Measurements from ENCODE around the gene FLNA. TPM values are rescaled to one million over a fixed set of nuclear protein-coding genes. Genes with fewer than 3 reads are reported as not detected.

The FLNA gene
- total and polyA plus RNA-seq, 10 of the 15 experiments (the other 5 are each of a cell fraction or from before 2014, with no cell fraction given) = 5.1 to 643 (median 171) TPM

- Histone ChIP-seq H3K79me2 (ENCODE audit: control insufficient read depth, insufficient read depth, low read length) (no peaks in the 10 kb centered on the region), H3K27me3 (replicated peaks in 1 of 2; ENCODE audit: control insufficient read depth in 2 of 2, insufficient read depth in 2 of 2, low read length in 1 of 2) (no peaks in the 10 kb centered on the region), H3K4me2 (ENCODE audit: control insufficient read depth, insufficient read depth) (no peak overlapping the region), H3K4me3 (no peak overlapping the region), H3K27ac (ENCODE audit: control insufficient read depth, insufficient read depth) (no peak overlapping the region), H3K36me3 (ENCODE audit: control insufficient read depth in 2 of 2, insufficient read depth in 2 of 2, low read length in 1 of 2) (no peaks in the 10 kb centered on the region), H2AFZ (ENCODE audit: control insufficient read depth, low read depth, low read length) (no peak overlapping the region), H3K4me1 (ENCODE audit: control insufficient read depth, insufficient read depth, low read length) (peaks cover 5% of the 10 kb centered on the region; the same call in 1 of the 2 replicates), H3K9me3 (replicated peaks; ENCODE audit: control insufficient read depth, insufficient read depth, low read length) (no peaks in the 10 kb centered on the region; the same call in 1 of the 3 replicates), H4K20me1 (ENCODE audit: control insufficient read depth, insufficient read depth) (no peaks in the 10 kb centered on the region), H3K9ac (ENCODE audit: control insufficient read depth, insufficient read depth, low read length) (no peak overlapping the region)
- no TSS peak for BruUV-seq (replicated peaks)
- SMC1A ChIA-PET (ENCODE audit: uncharacterized antibody, unreplicated experiment) = interaction anchor here (1.1 kb wide), 1 partner anchor 10 kb away, joined by 4 read pairs; no protein-coding TSS in a partner anchor
- RAD21 ChIA-PET (ENCODE audit: unreplicated experiment) = no interaction called here
- in situ Hi-C loops (cut with MboI) (loop anchor here (25.0 kb wide), 1 partner anchor 175 kb away; the partner anchor contains the start of gene OPN1LW), intact Hi-C loops (cut with micrococcal nuclease; ENCODE audit: unreplicated experiment) (no loop called here)
- ATAC-seq = no peak
- POLR2A ChIA-PET = no interaction called here
- DNase-seq (ENCODE audit: low read depth, low spot score) = no peak
- no peak for TF ChIP-seq TAF1 (IDR thresholded peaks at IDR 0.05; ENCODE audit: borderline replicate concordance, low read depth, low read length)
- no peak for TF ChIP-seq STAT1 (conservative IDR thresholded peaks at IDR 0.05)
- TF ChIP-seq ESRRA (IDR thresholded peaks at IDR 0.05; ENCODE audit: low read length) = no peak
- TF ChIP-seq, protein P1, sequence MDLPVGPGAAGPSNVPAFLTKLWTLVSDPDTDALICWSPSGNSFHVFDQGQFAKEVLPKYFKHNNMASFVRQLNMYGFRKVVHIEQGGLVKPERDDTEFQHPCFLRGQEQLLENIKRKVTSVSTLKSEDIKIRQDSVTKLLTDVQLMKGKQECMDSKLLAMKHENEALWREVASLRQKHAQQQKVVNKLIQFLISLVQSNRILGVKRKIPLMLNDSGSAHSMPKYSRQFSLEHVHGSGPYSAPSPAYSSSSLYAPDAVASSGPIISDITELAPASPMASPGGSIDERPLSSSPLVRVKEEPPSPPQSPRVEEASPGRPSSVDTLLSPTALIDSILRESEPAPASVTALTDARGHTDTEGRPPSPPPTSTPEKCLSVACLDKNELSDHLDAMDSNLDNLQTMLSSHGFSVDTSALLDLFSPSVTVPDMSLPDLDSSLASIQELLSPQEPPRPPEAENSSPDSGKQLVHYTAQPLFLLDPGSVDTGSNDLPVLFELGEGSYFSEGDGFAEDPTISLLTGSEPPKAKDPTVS (IDR thresholded peaks at IDR 0.05; ENCODE audit: low read depth, low read length) = no peak
- FAIRE-seq = no peak
- CTCF ChIA-PET = no interaction called here
- WGBS (ENCODE audit: insufficient coverage, insufficient replicate concordance, low lambda C conversion rate, missing lambda C conversion rate) = 55% methylated on average over 7 of the region's 7 CpGs
Measured at GRCh38 chrX:154312116-154312515, 62.3 kb downstream of the FLNA start.

Measured in GM12878 (cell line).